ENCODE results near the gene CSNK2B.
"Not testable (repeated sequence)": the region's sequence is repeated elsewhere in the genome, so short reads cannot be mapped to it uniquely, and the experiment has no call there.

CSNK2B gene

GRCh38 chr6:31700740-31701401 lies 35.0 kb downstream of the CSNK2B start:
- peaks cover 15% of the 10 kb centered on the region for H3K36me3 ChIP-seq (ENCODE audit: control insufficient read depth, insufficient read depth, low read length, severe bottlenecking)

DNA sequence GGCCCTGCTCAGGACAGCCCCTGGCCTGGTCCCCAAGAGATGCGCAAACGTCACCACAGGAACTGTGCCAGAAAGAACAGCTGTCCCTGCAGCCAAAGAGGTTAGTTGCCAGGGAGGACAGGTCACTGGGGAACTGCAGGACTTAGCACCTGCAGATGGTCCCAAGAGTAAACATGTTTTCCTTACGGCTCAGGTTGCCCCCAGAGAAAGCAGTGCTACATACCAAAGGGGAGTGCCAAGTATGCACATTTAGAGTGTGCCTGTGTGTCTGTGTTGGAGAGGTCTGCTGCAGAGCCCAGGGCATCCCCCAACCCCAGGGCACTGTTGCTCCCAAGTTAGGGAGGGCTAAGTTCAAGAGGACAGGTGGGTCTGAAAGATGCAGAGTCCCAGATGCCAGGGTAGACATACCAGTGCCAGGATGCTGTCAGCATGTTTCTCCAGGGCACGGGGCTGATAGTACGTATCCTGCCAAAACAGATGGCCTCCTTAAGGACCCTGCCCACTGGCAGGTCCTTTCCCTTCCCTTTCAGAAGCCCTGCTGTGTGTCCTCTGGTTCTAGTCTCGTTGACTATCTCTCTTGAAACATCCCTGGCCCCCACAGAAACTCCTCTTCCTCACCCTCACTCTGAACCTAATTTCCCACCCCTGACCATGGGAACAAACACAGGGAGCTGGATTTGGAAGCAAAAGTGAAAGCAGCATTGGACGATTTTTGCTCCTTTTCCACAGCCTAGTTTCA lies 36.0 kb downstream of the CSNK2B start:
- peaks cover 16% of the 10 kb centered on the region for H3K4me1 ChIP-seq (ENCODE audit: control insufficient read depth, insufficient read depth, low read length)
- H3K27me3 ChIP-seq (replicated peaks; ENCODE audit: control insufficient read depth, insufficient read depth, low read length) = no peaks in the 10 kb centered on the region
- H3K4me3 ChIP-seq (ENCODE audit: low read length) = peak overlapping the region; percentile 88
- DNase-seq (ENCODE audit: low read depth) = peak; percentile 66
- no peaks in the 10 kb centered on the region for H3K9me3 ChIP-seq (ENCODE audit: control insufficient read depth, low read length)
- H3K36me3 ChIP-seq (ENCODE audit: control insufficient read depth, insufficient read depth, low read length, severe bottlenecking) = peaks cover 11% of the 10 kb centered on the region
- H3K9ac ChIP-seq (ENCODE audit: low read length) = peak overlapping the region; percentile 95

More at GRCh38 chr6:31700740-31701401, 35.0 kb downstream of the CSNK2B start:
- peaks cover 16% of the 10 kb centered on the region for H3K4me1 ChIP-seq (ENCODE audit: control insufficient read depth, insufficient read depth, low read length)
- no peaks in the 10 kb centered on the region for H3K9me3 ChIP-seq (ENCODE audit: control insufficient read depth, low read length)
- H3K9ac ChIP-seq (ENCODE audit: low read length) = peak overlapping the region; percentile 95
- H3K27me3 ChIP-seq (replicated peaks; ENCODE audit: control insufficient read depth, insufficient read depth, low read length) = no peaks in the 10 kb centered on the region
- no peak overlapping the region for H3K4me3 ChIP-seq (ENCODE audit: low read length)
- DNase-seq (ENCODE audit: low read depth) = no peak

DNA sequence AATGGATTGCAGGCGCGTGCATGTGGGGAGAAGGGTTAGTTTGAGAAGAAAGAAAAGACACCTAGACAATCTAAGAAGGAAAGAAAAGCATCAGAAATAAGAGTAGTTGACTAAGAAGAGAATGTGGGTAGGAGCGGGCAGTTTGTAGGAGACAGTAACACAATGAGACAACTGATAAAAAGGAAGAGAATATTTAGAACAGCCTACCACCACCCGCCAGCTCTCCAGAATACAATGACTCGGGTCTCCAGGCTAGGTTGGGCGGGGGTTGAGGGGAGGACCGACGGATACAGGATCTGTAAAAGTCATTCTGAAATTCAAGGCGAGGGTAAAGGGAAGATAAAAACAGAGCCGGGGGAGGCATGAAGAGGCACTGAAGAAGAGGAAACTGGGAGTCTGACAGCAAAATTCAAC lies 36.5 kb downstream of the CSNK2B start:
- peak overlapping the region; percentile 88 for H3K4me3 ChIP-seq (ENCODE audit: low read length)
- H3K9ac ChIP-seq (ENCODE audit: low read length) = peak overlapping the region; percentile 95
- no peaks in the 10 kb centered on the region for H3K9me3 ChIP-seq (ENCODE audit: control insufficient read depth, low read length)
- H3K27me3 ChIP-seq (replicated peaks; ENCODE audit: control insufficient read depth, insufficient read depth, low read length) = no peaks in the 10 kb centered on the region
- peak; percentile 62 for DNase-seq (ENCODE audit: low read depth)
- H3K36me3 ChIP-seq (ENCODE audit: control insufficient read depth, insufficient read depth, low read length, severe bottlenecking) = peaks cover 6% of the 10 kb centered on the region
- H3K4me1 ChIP-seq (ENCODE audit: control insufficient read depth, insufficient read depth, low read length) = peaks cover 16% of the 10 kb centered on the region

DNA sequence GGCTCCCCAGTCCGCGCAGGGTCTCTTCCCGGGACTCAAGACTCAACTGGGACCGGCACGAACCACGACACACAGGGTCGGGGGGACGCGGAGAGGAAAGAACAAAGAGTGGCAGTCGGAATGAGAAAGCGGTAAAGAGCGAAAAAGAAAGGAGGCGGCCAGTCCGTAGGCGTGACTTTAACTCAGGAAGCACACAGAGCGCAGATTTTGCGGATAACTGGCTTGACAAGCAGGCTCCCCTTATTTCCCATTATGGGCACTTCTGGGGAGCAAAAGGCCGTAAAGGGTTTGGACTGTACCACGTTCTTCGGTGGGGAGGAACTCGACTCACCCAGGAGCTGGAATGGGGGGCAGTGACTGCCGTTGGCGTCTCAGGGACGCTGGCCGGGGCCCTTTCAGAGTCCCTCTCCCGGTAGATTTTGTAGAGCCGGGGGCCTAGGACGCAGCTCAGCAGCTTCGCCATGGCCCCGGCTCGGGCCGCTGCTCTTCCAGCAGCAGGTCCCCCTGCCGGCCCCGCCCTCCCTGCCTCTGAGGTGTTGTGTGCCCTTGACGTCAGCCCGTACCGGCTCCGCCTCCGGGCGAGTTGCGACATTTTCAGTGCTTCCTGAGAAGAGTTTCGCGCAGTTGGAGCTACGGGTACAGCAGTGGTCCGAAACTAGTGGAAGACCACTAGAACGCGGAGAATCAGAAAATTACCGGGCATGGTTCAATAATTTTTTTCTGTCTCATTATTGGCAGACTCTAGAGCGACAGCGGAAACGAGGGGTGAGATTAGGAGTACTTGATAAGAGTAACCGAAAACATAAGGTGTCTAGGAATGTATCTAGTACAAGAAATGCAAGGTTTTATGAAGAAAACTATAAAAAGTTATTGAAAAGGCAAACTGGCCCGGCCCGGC lies 37.2 kb downstream of the CSNK2B start, which contains the start of gene ABHD16A:
Gene ABHD16A (minus strand): TSS at position 506 of the 898 bp plus-strand sequence. CDS start 43 bp downstream, at position 463.
- peak within 1 kb of the TSS; percentile 95 for H3K9ac ChIP-seq (ENCODE audit: low read length)
- H3K36me3 ChIP-seq (ENCODE audit: control insufficient read depth, insufficient read depth, low read length, severe bottlenecking) = peaks cover under 1% of the 10 kb centered on the region
- H3K9me3 ChIP-seq (ENCODE audit: control insufficient read depth, low read length) = no peaks in the 10 kb centered on the region
- peak; percentile 99 for DNase-seq (ENCODE audit: low read depth)
- H3K27me3 ChIP-seq (replicated peaks; ENCODE audit: control insufficient read depth, insufficient read depth, low read length) = no peaks in the 10 kb centered on the region
- H3K4me3 ChIP-seq (ENCODE audit: low read length) = peak within 1 kb of the TSS; percentile 88
- H3K4me1 ChIP-seq (ENCODE audit: control insufficient read depth, insufficient read depth, low read length) = peaks cover 16% of the 10 kb centered on the region

- H3K4me3 ChIP-seq (ENCODE audit: low read length) = no peak overlapping the region
- H3K27me3 ChIP-seq (replicated peaks; ENCODE audit: control insufficient read depth, insufficient read depth, low read length) = peaks cover 7% of the 10 kb centered on the region
- H3K9ac ChIP-seq (ENCODE audit: low read length) = no peak overlapping the region
- H3K4me1 ChIP-seq (ENCODE audit: control insufficient read depth, insufficient read depth, low read length) = peaks cover 16% of the 10 kb centered on the region
- H3K36me3 ChIP-seq (ENCODE audit: control insufficient read depth, insufficient read depth, low read length, severe bottlenecking) = no peaks in the 10 kb centered on the region
- H3K9me3 ChIP-seq (ENCODE audit: control insufficient read depth, low read length) = no peaks in the 10 kb centered on the region
- DNase-seq (ENCODE audit: low read depth) = no peak
These were observed 40.1 kb downstream of the CSNK2B start for GRCh38 chr6:31705931-31706330.

DNA sequence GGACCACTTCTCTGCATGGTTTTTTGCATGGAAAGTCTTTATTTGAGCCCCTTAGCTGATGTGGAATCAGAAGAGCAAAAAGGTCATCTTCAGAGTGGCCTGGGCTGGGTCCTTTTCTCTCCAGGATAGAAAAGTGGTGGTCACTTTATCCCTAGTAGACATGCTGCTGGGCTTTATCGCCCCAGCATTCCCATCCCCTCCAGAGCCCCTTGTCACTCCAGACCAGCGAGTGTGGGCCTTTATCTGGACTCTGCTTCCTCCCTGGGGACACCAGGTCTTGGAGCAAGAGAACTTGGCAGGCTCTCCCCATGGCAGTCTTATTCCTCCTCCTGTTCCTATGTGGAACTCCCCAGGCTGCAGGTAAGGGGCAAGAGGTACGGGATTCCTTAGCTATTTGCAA lies 40.7 kb downstream of the CSNK2B start, which contains the start of gene LY6G6F:
Gene LY6G6F (plus strand): TSS at position 268 of the 400 bp plus-strand sequence. CDS start 41 bp downstream, at position 309.
- DNase-seq (ENCODE audit: low read depth) = no peak
- H3K4me3 ChIP-seq (ENCODE audit: low read length) = no peak within 1 kb of the TSS
- H3K9me3 ChIP-seq (ENCODE audit: control insufficient read depth, low read length) = no peaks in the 10 kb centered on the region
- no peaks in the 10 kb centered on the region for H3K36me3 ChIP-seq (ENCODE audit: control insufficient read depth, insufficient read depth, low read length, severe bottlenecking)
- peaks cover 10% of the 10 kb centered on the region for H3K4me1 ChIP-seq (ENCODE audit: control insufficient read depth, insufficient read depth, low read length)
- no peak within 1 kb of the TSS for H3K9ac ChIP-seq (ENCODE audit: low read length)
- peaks cover 14% of the 10 kb centered on the region for H3K27me3 ChIP-seq (replicated peaks; ENCODE audit: control insufficient read depth, insufficient read depth, low read length)

GRCh38 chr6:31707701-31708100 lies 41.8 kb downstream of the CSNK2B start:
- H3K4me1 ChIP-seq (ENCODE audit: control insufficient read depth, insufficient read depth, low read length) = peaks cover 3% of the 10 kb centered on the region
- no peak for DNase-seq (ENCODE audit: low read depth)
- peaks cover 18% of the 10 kb centered on the region for H3K27me3 ChIP-seq (replicated peaks; ENCODE audit: control insufficient read depth, insufficient read depth, low read length)
- H3K9me3 ChIP-seq (ENCODE audit: control insufficient read depth, low read length) = no peaks in the 10 kb centered on the region
- H3K4me3 ChIP-seq (ENCODE audit: low read length) = no peak overlapping the region
- H3K9ac ChIP-seq (ENCODE audit: low read length) = no peak overlapping the region
- H3K36me3 ChIP-seq (ENCODE audit: control insufficient read depth, insufficient read depth, low read length, severe bottlenecking) = no peaks in the 10 kb centered on the region

DNA sequence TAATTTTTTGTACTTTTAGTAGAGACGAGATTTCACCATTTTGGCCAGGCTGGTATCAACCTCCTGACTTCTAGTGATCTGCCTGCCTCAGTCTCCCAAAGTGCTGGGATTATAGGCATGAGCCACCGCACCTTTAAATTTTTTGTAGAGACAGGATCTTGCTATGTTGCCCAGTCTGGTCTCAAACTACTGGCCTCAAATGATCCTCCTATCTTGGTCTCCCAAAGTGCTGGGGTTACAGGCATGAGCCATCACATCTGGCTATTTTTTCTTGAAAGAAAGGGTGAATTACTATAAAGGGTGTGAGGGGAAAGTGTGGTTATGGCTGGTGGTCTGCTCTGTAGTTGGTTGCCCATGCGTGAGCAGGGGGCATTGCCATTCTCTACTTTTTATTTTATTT lies 42.3 kb downstream of the CSNK2B start:
- H3K9ac ChIP-seq (ENCODE audit: low read length) = no peak overlapping the region
- peaks cover 3% of the 10 kb centered on the region for H3K4me1 ChIP-seq (ENCODE audit: control insufficient read depth, insufficient read depth, low read length)
- H3K27me3 ChIP-seq (replicated peaks; ENCODE audit: control insufficient read depth, insufficient read depth, low read length) = peaks cover 18% of the 10 kb centered on the region
- H3K36me3 ChIP-seq (ENCODE audit: control insufficient read depth, insufficient read depth, low read length, severe bottlenecking) = no peaks in the 10 kb centered on the region
- no peak overlapping the region for H3K4me3 ChIP-seq (ENCODE audit: low read length)
- H3K9me3 ChIP-seq (ENCODE audit: control insufficient read depth, low read length) = no peaks in the 10 kb centered on the region
- no peak for DNase-seq (ENCODE audit: low read depth)

DNA sequence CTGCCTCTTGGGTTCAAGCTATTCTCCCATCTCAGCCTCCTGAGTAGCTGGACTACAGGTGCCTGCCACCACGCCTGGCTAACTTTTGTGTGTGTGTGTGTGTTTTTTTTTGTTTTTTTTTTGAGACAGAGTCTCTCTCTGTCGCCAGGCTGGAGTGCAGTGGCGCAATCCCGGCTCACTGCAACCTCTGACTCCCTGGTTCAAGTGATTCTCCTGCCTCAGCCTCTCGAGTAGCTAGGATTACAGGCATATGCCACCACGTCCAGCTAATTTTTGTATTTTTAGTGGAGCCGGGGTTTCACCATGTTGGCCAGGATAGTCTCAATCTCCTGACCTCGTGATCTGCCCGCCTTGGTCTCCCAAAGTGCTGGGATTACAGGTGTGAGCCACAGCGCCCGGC lies 43.3 kb downstream of the CSNK2B start:
- peaks cover 23% of the 10 kb centered on the region for H3K27me3 ChIP-seq (replicated peaks; ENCODE audit: control insufficient read depth, insufficient read depth, low read length)
- not testable (repeated sequence) for H3K36me3 ChIP-seq (ENCODE audit: control insufficient read depth, insufficient read depth, low read length, severe bottlenecking); H3K9ac ChIP-seq (ENCODE audit: low read length); DNase-seq (ENCODE audit: low read depth); H3K4me3 ChIP-seq (ENCODE audit: low read length); H3K4me1 ChIP-seq (ENCODE audit: control insufficient read depth, insufficient read depth, low read length); H3K9me3 ChIP-seq (ENCODE audit: control insufficient read depth, low read length)

- H3K4me1 ChIP-seq (ENCODE audit: control insufficient read depth, insufficient read depth, low read length) = no peaks in the 10 kb centered on the region
- no peaks in the 10 kb centered on the region for H3K36me3 ChIP-seq (ENCODE audit: control insufficient read depth, insufficient read depth, low read length, severe bottlenecking)
- no peak overlapping the region for H3K4me3 ChIP-seq (ENCODE audit: low read length)
- peaks cover 26% of the 10 kb centered on the region for H3K27me3 ChIP-seq (replicated peaks; ENCODE audit: control insufficient read depth, insufficient read depth, low read length)
- DNase-seq (ENCODE audit: low read depth) = no peak
- no peaks in the 10 kb centered on the region for H3K9me3 ChIP-seq (ENCODE audit: control insufficient read depth, low read length)
- H3K9ac ChIP-seq (ENCODE audit: low read length) = no peak overlapping the region
These were observed 44.8 kb downstream of the CSNK2B start for GRCh38 chr6:31710523-31711219.
